Endothelial cell of umbilical vein (primary cell): Measurements from ENCODE around the gene CDCA5.

Experiments
- CTCF ChIP-seq, 2 donors: IDR thresholded peaks; 1 replicate in 1 of 2; 2 replicates in 1 of 2; pipeline ENCODE4 v1.5.1; 2011; ENCODE audit warnings: low read length in 2 of 2, mild to moderate bottlenecking in 2 of 2, moderate library complexity in 2 of 2, control low read depth in 1 of 2, inconsistent platforms in 1 of 2, low read depth in 1 of 2; ENCODE audit not compliant: insufficient read depth in 1 of 2; ENCODE audit errors: extremely low read depth in 1 of 2
- EZH2 ChIP-seq: IDR thresholded peaks from 2 replicates; pipeline ENCODE4 v1.6.1; 2012; ENCODE audit warnings: borderline replicate concordance, low read depth, mild to moderate bottlenecking, moderate library complexity, low read length, inconsistent platforms; ENCODE audit not compliant: severe bottlenecking
- FOS ChIP-seq: IDR thresholded peaks from 2 replicates; pipeline ENCODE4 v1.6.1; 2011; ENCODE audit warnings: mild to moderate bottlenecking, low read length, moderate library complexity, borderline replicate concordance; ENCODE audit not compliant: insufficient read depth
- GATA2 ChIP-seq: IDR thresholded peaks from 2 replicates; pipeline ENCODE4 v1.7.0; 2011; ENCODE audit warnings: low read depth, mild to moderate bottlenecking, moderate library complexity, mixed read lengths, low read length; ENCODE audit not compliant: insufficient read length, insufficient read depth
- JUN ChIP-seq: IDR thresholded peaks from 2 replicates; pipeline ENCODE4 v1.6.1; 2011; ENCODE audit warnings: borderline replicate concordance, low read depth; ENCODE audit not compliant: insufficient read length, insufficient read depth
- MAX ChIP-seq: IDR thresholded peaks from 2 replicates; pipeline ENCODE4 v1.6.1; 2011; ENCODE audit not compliant: insufficient read depth, insufficient read length
- MYC ChIP-seq: IDR thresholded peaks from one replicate; pipeline ENCODE4 v1.6.1; 2011; ENCODE audit warnings: mild to moderate bottlenecking, low read depth, low read length
- POLR2A ChIP-seq: IDR thresholded peaks from 2 replicates; pipeline ENCODE4 v1.6.1; 2012; ENCODE audit warnings: low read depth, mild to moderate bottlenecking, control low read depth, low read length
- POLR2AphosphoS5 ChIP-seq: IDR thresholded peaks from 2 replicates; pipeline ENCODE4 v1.6.1; 2012; ENCODE audit warnings: low read depth, mild to moderate bottlenecking, control low read depth, low read length, moderate library complexity; ENCODE audit not compliant: insufficient read depth

GRCh38 chr11:65132238-65132987 is 48.6 kb upstream of the CDCA5 start:
- TF ChIP-seq CTCF (IDR thresholded peaks at IDR 0.05; ENCODE audit: extremely low read depth in 1 of 2, insufficient read depth in 1 of 2, low read depth in 1 of 2, low read length in 2 of 2) (no peak), FOS (no peak), POLR2A (no peak), EZH2 (no peak), MYC (no peak), GATA2 (no peak), MAX (no peak), POLR2AphosphoS5 (no peak), JUN (no peak)
